K562 (cell line): ENCODE results near the gene TMEM205. TPM values are rescaled to one million over a fixed set of nuclear protein-coding genes. Genes with fewer than 3 reads are reported as not detected.

Source experiments
- BRD4 ChIP-seq: fragments of 200-600 bp; sonication (generic); IDR thresholded peaks from 2 replicates; pipeline ENCODE4 v1.6.1; 2017; ENCODE audit warnings: inconsistent platforms
- CBX2 ChIP-seq: fragments of 200-600 bp; sonication (generic); IDR thresholded peaks from one replicate; pipeline ENCODE4 v1.6.1; 2012; ENCODE audit warnings: mild to moderate bottlenecking, low read length, inconsistent platforms; ENCODE audit not compliant: insufficient read depth, poor library complexity, severe bottlenecking
- CCAR2 ChIP-seq: fragments of 200-400 bp; formaldehyde crosslinking; IDR thresholded peaks from 2 replicates; pipeline ENCODE4 v1.6.1; 2017; ENCODE audit warnings: mild to moderate bottlenecking, low read depth, low read length
- FOXA3 ChIP-seq, 2 experiments: fragments of 450-650 bp in 1 of 2; sonication (generic) in 1 of 2; formaldehyde crosslinking; IDR thresholded peaks in 1 of 2; conservative IDR thresholded peaks in 1 of 2; 2 replicates each; pipeline versions ENCODE4 v1.4.0 to v1.8.0; 2020 to 2022; ENCODE audit warnings: mild to moderate bottlenecking in 2 of 2, missing genetic modification reagents in 1 of 2
- FOXM1 ChIP-seq, 2 experiments: fragments of 450-650 bp in 1 of 2; sonication (generic) in 1 of 2; formaldehyde crosslinking in 1 of 2; IDR thresholded peaks; 2 replicates each; pipeline versions ENCODE4 v1.6.1 to v1.9.0; 2017 to 2022; ENCODE audit warnings: low read depth in 2 of 2, mild to moderate bottlenecking in 2 of 2, missing genetic modification reagents in 1 of 2, moderate library complexity in 1 of 2
- GTF2A2 ChIP-seq: IDR thresholded peaks from 2 replicates; pipeline ENCODE4 v1.6.1; 2016; ENCODE audit warnings: mild to moderate bottlenecking, missing genetic modification characterization, missing compliant biosample characterization
- MED1 ChIP-seq: sonication (generic); formaldehyde crosslinking; IDR thresholded peaks from 2 replicates; pipeline ENCODE4 v1.8.1; 2023; ENCODE audit warnings: missing genetic modification reagents, borderline replicate concordance
- OTX1 ChIP-seq: fragments of 450-650 bp; formaldehyde crosslinking; IDR thresholded peaks from 2 replicates; pipeline ENCODE4 v1.4.0; 2022; ENCODE audit warnings: mild to moderate bottlenecking
- PHF20 ChIP-seq: fragments of 450-650 bp; IDR thresholded peaks from 2 replicates; pipeline ENCODE4 v1.6.1; 2018; ENCODE audit not compliant: partially characterized antibody
- TAF1 ChIP-seq: IDR thresholded peaks from 2 replicates; pipeline ENCODE4 v1.6.1; 2011; ENCODE audit warnings: mild to moderate bottlenecking, low read length, moderate library complexity; ENCODE audit not compliant: insufficient read depth, control insufficient read depth, severe bottlenecking; ENCODE audit errors: extremely low read depth
- TCFL5 ChIP-seq: fragments of 250-450 bp; sonication (Bioruptor Pico); conservative IDR thresholded peaks from 2 replicates; pipeline ENCODE4 v1.6.1; 2021; ENCODE audit warnings: mild to moderate bottlenecking, moderate library complexity, matching md5 sums
- ZNF316 ChIP-seq: fragments of 450-650 bp; IDR thresholded peaks from 2 replicates; pipeline ENCODE4 v1.6.1; 2016
- ZNF41 ChIP-seq: fragments of 250-450 bp; sonication (Bioruptor Pico); conservative IDR thresholded peaks from 2 replicates; pipeline ENCODE4 v1.4.0; 2020; ENCODE audit warnings: mild to moderate bottlenecking
- polyA plus RNA-seq, 8 experiments: library from polyadenylated mRNA; depleted of rRNA in 4 of 8; stranded (reverse) in 5 of 8; unstranded in 3 of 8; fragments of >200 nt; fragmentation: Nextera tagmentation in 2 of 8; fragmentation: Illumina TruSeq in 1 of 8; extraction: Ambion mirVana in 2 of 8; extraction: Trizol in 1 of 8; gene quantifications; 2 replicates each; pipeline versions ENCODE4 v1.2.1 to v1.2.3, GENCODE V29; 2011 to 2014; ENCODE audit warnings: inconsistent platforms in 1 of 8, missing spikeins in 1 of 8
- total RNA-seq, 7 experiments: library from RNA; depleted of rRNA in 6 of 7; stranded (reverse); fragments of >200 nt in 6 of 7; fragmentation: Illumina TruSeq in 2 of 7; extraction: Trizol in 2 of 7; gene quantifications; 2 replicates each; pipeline versions ENCODE4 v1.2.1 to v1.2.3, GENCODE V29; 2011 to 2021; ENCODE audit warnings: low replicate concordance in 1 of 7
- TF ChIP-seq, protein P1 (sequence below): sonication (generic); formaldehyde crosslinking; IDR thresholded peaks from 2 replicates; pipeline ENCODE4 v1.8.1; 2023; ENCODE audit warnings: mild to moderate bottlenecking, missing genetic modification reagents
- TF ChIP-seq, protein P2 (sequence below): fragments of 450-650 bp; conservative IDR thresholded peaks from 2 replicates; pipeline ENCODE4 v1.6.1; 2016; ENCODE audit warnings: missing genetic modification characterization, low read depth, mild to moderate bottlenecking, control low read depth, missing compliant biosample characterization
- TF ChIP-seq, protein P3 (sequence below): sonication (generic); formaldehyde crosslinking; IDR thresholded peaks from 2 replicates; pipeline ENCODE4 v1.8.0; 2022; ENCODE audit warnings: missing genetic modification reagents, mild to moderate bottlenecking, moderate library complexity, borderline replicate concordance
- TF ChIP-seq, protein P4 (sequence below): sonication (generic); formaldehyde crosslinking; IDR thresholded peaks from 2 replicates; pipeline ENCODE4 v1.8.0; 2022; ENCODE audit warnings: mild to moderate bottlenecking, missing genetic modification reagents
- TF ChIP-seq, protein P5 (sequence below): sonication (generic); formaldehyde crosslinking; IDR thresholded peaks from 2 replicates; pipeline ENCODE4 v1.8.1; 2023; ENCODE audit warnings: mild to moderate bottlenecking, missing genetic modification reagents, moderate library complexity

TMEM205 gene
- total and polyA plus RNA-seq, 9 of the 15 experiments (the other 6 are each of a cell fraction or from before 2014, with no cell fraction given): 21.3 to 81.5 (median 44.1) TPM

DNA sequence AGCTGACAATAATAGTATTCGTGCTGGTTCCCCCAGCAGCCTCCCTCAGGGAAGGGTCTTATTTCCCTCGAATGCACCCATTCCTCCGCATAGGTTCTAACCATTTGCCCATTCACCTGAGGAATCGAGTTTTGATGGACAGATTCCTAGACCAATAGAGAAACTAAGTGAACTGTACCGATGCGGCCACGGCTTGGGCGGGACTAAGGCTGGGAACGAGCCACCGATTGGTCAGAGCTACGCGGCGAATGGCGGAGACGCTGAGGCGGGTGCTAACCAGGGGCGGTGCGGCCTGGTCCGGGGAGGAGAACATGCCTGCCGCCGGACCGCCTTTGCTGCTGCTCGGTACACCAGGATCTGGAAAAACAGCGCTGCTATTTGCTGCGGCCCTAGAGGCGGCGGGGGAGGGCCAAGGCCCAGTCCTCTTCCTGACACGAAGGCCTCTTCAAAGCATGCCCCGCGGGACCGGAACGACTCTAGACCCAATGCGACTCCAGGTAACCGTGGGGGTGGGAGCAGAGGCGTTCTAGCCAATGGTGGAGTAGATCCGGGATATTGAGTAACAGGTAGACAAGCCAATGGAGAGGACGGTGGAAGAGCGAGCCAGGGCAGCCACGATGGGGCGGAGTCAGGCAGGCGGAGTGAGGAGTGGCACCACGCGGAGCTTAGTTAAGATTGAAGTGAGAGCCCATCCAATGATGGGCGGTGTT is 28.5 kb upstream of the TMEM205 start, which contains the start of gene SWSAP1 (continued):
- TF ChIP-seq, protein P1, sequence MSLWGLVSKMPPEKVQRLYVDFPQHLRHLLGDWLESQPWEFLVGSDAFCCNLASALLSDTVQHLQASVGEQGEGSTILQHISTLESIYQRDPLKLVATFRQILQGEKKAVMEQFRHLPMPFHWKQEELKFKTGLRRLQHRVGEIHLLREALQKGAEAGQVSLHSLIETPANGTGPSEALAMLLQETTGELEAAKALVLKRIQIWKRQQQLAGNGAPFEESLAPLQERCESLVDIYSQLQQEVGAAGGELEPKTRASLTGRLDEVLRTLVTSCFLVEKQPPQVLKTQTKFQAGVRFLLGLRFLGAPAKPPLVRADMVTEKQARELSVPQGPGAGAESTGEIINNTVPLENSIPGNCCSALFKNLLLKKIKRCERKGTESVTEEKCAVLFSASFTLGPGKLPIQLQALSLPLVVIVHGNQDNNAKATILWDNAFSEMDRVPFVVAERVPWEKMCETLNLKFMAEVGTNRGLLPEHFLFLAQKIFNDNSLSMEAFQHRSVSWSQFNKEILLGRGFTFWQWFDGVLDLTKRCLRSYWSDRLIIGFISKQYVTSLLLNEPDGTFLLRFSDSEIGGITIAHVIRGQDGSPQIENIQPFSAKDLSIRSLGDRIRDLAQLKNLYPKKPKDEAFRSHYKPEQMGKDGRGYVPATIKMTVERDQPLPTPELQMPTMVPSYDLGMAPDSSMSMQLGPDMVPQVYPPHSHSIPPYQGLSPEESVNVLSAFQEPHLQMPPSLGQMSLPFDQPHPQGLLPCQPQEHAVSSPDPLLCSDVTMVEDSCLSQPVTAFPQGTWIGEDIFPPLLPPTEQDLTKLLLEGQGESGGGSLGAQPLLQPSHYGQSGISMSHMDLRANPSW (CRISPR knock-in tag): no peak; the same call in 1 of the 2 replicates
- TF ChIP-seq, protein P2, sequence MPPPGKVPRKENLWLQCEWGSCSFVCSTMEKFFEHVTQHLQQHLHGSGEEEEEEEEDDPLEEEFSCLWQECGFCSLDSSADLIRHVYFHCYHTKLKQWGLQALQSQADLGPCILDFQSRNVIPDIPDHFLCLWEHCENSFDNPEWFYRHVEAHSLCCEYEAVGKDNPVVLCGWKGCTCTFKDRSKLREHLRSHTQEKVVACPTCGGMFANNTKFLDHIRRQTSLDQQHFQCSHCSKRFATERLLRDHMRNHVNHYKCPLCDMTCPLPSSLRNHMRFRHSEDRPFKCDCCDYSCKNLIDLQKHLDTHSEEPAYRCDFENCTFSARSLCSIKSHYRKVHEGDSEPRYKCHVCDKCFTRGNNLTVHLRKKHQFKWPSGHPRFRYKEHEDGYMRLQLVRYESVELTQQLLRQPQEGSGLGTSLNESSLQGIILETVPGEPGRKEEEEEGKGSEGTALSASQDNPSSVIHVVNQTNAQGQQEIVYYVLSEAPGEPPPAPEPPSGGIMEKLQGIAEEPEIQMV (tag): no peak
- TF ChIP-seq TAF1: peak; percentile 54
- 0 out of 2 replicates have a peak, but pooled peaks have one; percentile 16 for TF ChIP-seq ZNF41 (CRISPR knock-in tag)
- no peak for TF ChIP-seq CBX2
- peak in 1 of 2 experiments; percentile 54; a peak in 1 of 4 replicates for TF ChIP-seq FOXA3 (CRISPR knock-in tag; conservative IDR thresholded peaks at IDR 0.05 in 1 of 2, IDR thresholded peaks at IDR 0.05 in 1 of 2)
- TF ChIP-seq ZNF316: no peak
- TF ChIP-seq OTX1 (CRISPR knock-in tag): peak; percentile 87; the same call in 1 of the 2 replicates
- TF ChIP-seq, protein P3, sequence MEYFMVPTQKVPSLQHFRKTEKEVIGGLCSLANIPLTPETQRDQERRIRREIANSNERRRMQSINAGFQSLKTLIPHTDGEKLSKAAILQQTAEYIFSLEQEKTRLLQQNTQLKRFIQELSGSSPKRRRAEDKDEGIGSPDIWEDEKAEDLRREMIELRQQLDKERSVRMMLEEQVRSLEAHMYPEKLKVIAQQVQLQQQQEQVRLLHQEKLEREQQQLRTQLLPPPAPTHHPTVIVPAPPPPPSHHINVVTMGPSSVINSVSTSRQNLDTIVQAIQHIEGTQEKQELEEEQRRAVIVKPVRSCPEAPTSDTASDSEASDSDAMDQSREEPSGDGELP: peak; percentile 76; the same call in 1 of the 2 replicates
- no peak for TF ChIP-seq TCFL5 (CRISPR knock-in tag)
- TF ChIP-seq GTF2A2 (tag): no peak
- TF ChIP-seq MED1 (CRISPR knock-in tag): no peak
- no peak for TF ChIP-seq FOXM1 (IDR thresholded peaks at IDR 0.05; ENCODE audit: low read depth)
- TF ChIP-seq FOXM1 (CRISPR knock-in tag; IDR thresholded peaks at IDR 0.05; ENCODE audit: low read depth): peak; percentile 51; the same call in 1 of the 2 replicates
- TF ChIP-seq PHF20: peak; percentile 91
- TF ChIP-seq, protein P4, sequence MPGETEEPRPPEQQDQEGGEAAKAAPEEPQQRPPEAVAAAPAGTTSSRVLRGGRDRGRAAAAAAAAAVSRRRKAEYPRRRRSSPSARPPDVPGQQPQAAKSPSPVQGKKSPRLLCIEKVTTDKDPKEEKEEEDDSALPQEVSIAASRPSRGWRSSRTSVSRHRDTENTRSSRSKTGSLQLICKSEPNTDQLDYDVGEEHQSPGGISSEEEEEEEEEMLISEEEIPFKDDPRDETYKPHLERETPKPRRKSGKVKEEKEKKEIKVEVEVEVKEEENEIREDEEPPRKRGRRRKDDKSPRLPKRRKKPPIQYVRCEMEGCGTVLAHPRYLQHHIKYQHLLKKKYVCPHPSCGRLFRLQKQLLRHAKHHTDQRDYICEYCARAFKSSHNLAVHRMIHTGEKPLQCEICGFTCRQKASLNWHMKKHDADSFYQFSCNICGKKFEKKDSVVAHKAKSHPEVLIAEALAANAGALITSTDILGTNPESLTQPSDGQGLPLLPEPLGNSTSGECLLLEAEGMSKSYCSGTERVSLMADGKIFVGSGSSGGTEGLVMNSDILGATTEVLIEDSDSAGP: no peak
- TF ChIP-seq CCAR2: no peak
- TF ChIP-seq, protein P5, sequence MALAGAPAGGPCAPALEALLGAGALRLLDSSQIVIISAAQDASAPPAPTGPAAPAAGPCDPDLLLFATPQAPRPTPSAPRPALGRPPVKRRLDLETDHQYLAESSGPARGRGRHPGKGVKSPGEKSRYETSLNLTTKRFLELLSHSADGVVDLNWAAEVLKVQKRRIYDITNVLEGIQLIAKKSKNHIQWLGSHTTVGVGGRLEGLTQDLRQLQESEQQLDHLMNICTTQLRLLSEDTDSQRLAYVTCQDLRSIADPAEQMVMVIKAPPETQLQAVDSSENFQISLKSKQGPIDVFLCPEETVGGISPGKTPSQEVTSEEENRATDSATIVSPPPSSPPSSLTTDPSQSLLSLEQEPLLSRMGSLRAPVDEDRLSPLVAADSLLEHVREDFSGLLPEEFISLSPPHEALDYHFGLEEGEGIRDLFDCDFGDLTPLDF: no peak
- no peak for TF ChIP-seq BRD4
